Endometrium (tissue), 2 donors: ENCODE data around the gene PPM1N.
A peak's percentile ranks its signal among the peaks of the same experiment; 100 is the strongest.

Source experiments
- FAIRE-seq: peaks from 2 replicates; lab custom pipeline; 2012; peaks lifted over from hg19 to GRCh38; lab: Jason Lieb, UNC
- donor health status: control.
- donor health status: control.

Gene PPM1N, protein sequence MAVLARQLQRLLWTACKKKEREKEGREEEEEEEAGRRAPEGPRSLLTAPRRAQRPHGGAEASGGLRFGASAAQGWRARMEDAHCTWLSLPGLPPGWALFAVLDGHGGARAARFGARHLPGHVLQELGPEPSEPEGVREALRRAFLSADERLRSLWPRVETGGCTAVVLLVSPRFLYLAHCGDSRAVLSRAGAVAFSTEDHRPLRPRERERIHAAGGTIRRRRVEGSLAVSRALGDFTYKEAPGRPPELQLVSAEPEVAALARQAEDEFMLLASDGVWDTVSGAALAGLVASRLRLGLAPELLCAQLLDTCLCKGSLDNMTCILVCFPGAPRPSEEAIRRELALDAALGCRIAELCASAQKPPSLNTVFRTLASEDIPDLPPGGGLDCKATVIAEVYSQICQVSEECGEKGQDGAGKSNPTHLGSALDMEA

DNA sequence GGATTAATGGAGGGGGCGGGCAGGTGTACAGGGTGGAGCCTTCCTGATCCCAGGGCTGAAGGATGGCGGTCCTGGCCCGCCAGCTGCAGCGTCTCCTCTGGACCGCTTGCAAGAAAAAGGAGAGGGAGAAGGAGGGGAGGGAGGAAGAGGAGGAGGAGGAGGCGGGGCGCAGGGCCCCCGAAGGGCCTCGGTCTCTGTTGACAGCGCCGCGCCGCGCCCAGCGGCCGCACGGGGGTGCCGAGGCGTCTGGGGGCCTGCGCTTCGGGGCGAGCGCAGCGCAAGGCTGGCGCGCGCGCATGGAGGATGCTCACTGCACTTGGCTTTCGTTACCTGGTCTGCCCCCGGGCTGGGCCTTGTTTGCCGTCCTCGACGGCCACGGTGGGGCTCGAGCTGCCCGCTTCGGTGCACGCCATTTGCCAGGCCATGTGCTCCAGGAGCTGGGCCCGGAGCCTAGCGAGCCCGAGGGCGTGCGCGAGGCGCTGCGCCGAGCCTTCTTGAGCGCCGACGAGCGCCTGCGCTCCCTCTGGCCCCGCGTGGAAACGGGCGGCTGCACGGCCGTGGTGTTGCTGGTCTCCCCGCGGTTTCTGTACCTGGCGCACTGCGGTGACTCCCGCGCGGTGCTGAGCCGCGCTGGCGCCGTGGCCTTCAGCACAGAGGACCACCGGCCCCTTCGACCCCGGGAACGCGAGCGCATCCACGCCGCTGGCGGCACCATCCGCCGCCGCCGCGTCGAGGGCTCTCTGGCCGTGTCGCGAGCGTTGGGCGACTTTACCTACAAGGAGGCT lies at the start of gene PPM1N:
TSS of gene PPM1N (plus strand) at position 33 of the 785 bp plus-strand sequence. CDS start at position 63, 30 bp downstream.
- FAIRE-seq: no peak

DNA sequence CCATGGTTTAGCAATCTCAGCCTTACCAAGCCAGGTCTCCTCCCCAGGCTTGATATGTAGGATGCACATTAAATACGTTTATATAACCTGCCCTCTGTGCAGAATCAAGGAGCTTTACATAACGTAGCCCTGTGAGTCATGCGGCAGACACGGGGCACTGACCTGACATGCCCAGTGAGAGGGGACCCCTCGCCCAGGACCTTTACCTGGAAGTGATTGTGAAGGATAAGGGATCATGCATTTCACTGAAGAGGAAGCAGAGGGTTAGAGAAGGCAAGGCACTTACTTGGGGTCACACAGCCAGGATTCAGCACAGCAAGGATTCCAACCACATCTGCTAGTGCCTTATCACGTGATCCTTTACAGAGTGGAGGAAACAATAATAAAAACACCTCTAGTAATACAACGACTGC lies 49.4 kb upstream of the PPM1N start:
- no peak for FAIRE-seq

DNA sequence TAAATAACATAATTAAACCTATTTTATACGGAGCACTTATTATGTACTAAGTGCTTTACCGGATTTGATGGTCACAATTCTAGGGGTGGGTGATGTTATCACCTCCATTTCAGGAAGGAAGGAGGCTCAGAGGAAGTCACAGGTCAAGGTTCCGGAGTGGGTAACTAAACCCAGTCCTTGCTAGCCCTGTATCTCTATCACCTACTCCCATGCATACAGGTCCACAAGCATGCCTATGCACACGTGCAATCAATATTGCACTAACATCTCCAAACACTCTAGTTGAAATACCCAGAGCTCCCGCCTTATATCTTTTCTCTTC lies 48.3 kb upstream of the PPM1N start:
- no peak for FAIRE-seq

DNA sequence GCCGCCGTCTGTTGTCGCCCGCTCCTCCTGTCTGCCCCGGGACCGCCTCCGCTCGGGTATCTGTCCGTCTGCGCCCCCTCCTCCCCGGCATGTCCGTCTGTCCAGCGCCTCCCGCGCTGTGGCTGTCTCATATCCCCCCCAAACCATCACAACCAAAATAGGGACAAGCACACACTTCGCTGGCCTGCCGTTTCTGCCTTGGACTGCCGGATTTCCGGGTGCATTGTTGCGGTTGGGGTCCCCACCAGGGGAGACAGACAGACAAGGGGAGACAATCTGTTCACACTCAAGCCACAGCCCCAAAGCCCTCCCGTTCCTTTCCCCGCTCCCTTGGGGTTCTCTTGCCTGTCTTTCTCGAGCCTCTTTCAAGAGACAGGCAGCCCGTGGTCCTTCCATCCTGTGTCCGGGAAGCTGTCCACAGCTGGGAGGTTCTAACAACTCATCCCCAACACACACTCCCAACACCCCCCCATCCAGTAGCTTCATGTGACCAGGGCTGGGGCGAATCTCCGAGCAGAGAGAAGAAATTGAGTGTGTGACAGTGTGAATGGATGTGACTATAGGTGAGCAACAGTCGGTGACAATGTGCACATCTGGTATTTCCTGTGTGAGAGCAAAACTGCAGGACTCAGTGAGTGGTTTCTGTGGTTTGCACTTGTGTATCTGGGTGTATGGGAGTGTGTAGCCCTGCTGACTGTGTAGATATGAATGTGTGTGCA lies 47.0 kb upstream of the PPM1N start:
- no peak for FAIRE-seq

DNA sequence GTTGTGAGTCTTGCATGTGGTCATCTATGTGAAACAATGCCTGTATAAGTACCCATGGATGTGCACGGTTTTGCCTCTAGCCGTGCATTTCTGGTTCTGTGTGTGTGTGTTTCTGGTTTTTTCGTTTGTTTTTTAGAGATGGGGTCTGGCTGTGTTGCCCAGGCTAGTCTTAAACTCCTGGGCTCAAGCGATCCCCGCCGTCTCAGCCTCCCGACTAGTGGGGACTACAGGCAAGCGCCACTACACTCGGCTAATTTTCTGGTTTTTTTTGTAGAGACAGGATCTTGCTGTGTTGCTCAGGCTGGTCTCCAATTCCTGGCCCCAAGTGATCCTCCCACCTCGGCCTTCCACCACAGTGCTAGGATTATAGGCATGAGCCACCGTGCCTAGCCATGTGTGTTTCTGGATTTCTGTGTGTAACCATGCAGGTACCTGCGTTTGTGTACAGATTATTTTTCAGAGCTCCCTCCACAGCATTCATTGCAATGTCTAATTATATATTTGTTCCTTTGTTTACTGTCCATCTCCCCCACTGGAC lies 46.3 kb upstream of the PPM1N start:
- FAIRE-seq: no peak

DNA sequence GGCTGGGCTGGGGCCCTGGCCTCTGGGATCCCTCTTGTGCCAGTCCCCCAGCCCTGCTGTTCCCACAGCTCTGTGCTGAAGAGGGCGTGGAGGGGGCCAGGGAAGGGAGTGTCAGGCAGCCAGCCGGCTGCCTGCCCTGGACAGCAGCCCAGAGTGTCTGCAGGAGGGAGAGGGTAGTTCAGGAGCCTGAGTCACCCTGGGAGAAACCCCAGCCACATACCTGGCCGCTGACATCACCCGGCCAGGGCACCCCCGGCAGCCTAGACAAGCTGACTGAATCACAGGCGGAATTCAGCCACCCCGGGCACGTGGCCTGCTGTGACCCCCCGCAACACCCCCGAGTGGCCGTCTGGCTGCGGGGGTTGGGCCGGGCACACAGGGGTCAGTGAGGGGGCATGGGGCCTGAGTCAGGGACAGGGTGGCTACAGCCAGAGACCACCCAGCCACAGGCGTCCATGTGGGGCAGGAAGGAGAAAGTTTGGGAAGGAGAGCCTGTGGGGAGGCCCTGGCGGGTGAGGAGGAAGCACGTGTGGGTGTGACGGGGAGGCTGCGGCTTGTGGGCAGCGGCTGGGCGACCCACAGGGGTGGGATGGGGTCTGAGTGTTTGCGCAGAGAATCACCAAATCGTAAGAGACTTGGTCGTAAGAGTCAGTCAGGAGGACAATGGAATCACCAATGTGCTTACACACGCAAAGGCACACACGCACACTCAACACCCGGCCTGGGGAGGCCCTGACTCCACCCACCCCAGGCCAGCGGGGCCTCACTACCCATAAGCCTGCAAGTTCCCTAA lies 42.3 kb upstream of the PPM1N start:
- no peak for FAIRE-seq

DNA sequence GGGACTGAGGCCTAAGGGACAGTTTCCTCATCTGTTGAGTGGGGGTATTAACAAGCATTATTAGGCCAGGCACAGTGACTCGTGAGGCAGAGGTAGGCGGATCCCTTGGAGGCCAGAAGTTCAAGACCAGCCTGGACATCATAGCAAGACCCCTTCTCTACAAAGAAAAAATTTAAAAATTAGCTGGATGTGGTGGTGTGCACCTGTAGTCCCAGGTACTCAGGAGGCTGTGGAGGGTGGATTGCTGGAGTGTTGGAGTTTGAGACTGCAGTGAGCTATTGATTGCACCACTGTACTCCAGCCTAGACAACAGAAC lies 41.8 kb upstream of the PPM1N start:
- no peak for FAIRE-seq

DNA sequence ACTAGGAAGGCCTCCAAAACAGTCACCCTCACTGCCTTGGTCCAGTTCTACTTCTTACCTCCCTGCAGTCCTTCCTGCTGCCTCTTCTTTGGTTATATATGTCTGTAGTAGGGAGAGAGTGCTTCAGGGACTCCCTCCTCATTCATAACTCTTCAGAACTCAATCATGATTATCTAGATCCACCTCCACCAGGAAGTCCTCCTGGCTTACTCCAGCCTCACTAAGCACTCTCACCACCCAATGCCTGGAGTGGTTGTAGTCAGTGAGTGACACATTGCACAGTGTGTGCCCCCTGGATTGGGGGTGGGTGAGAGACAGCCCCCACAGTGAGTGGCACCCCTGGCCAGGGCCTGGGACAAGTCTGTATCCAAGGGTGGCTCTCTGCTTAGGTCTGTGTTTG lies 40.5 kb upstream of the PPM1N start:
- no peak for FAIRE-seq

DNA sequence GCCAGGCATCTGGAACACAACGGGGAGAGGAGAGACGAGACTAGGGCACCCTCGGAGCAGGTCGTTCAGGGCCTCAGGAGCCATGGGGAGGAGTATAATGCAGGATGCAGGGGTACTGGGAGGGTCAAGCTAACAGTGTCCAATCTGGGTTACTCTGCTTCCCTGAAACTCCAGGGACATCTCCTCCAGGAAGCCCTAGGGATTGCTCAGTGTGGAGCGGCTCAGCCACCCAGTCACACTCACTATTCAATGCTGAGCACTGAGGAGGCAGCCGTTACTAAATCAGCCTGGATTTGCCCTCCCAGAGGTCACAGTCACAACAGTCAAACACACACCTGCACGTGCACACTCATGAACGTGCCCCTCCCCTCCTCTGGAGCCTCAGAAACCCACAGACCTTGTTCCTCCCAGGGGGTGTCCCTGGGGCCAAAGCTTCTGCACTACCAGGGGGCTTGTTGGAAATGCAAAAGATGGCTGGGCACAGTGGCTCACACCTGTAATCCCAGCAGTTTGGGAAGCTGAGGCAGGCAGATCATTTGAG lies 37.4 kb upstream of the PPM1N start:
- no peak for FAIRE-seq

DNA sequence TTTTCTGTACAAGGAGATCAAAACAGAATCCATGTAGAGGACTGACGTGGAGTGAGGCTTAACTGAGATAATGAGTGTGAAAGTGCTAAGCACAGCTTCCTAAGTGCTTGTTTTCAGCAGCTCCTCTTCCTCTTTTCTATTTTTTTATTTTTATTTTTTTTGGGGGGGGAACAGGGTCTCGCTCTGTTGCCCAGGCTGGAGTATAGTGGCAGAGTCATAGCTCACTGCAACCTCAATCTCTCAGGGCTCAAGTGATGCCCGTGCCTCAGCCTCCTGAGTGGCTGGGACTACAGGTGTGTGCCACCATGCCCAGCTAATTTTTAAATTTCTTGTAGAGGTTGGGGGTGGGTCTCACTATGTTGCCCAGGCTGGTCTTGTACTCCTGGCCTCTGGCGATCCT lies 36.1 kb upstream of the PPM1N start:
- FAIRE-seq: no peak

DNA sequence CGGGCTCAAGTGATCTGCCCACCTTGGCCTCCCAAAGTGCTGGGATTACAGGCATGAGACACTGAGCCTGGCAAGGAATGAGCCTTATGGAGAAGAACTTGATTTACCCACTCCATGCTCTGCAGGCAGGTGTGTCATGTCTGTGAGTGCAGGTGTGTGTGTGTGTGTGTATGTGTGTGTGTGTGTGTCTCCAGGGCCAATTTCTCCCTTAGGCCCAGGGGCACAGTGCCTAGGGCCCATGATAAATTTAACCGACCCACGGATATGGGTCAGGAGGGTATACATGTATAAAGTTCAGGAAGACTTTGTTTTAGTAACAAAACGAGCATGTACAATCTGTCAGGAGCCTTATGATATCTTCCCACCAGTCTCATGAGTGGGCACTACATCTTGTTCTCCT lies 35.0 kb upstream of the PPM1N start:
- no peak for FAIRE-seq

DNA sequence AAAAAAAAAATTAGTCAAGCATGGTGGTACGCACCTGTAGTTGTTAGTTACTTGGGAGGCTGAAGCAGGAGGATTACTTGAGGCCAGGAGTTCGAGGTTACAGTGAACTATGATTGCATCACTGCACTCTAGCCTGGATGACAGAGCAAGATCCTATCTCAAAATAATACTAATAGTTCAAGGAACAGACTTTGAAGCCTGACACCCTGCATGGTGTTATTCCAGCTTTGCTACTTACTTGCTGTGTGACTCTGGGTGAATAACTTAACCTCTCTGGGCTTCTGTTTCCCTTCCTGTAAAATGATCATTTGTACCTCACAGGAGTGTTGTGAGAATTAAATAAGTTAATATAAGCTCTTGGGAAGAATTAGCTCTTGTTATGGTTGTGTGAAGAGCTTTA lies 34.0 kb upstream of the PPM1N start:
- FAIRE-seq: no peak

DNA sequence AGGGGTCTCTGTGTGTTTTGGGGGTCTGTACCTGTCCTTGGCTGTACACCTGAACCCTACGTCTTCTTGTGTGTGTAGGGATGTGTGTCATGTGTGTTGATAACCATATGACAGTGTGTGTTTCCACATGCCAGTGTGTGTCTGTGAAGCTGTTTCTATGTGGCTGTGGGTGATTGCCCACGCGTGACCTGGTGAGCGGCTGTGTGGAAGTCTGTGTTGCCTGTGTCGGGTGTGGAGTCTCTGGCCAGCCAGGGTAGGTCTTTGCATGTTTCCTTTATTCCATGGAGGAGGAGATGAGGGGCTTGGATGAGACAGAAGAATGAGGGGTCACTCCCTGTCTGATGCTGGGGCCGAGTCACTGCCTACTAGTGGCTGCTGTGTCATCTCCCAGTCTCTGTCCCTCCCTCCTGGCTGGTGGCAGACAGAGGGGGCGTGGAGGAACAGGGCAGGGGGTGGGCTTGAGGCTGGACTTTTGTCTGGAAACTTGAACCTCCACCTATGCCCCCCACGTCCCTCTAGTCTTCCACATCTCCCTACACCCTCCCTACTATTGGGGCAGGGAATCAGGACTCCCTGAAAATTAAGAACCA lies 33.3 kb upstream of the PPM1N start:
- FAIRE-seq: no peak

DNA sequence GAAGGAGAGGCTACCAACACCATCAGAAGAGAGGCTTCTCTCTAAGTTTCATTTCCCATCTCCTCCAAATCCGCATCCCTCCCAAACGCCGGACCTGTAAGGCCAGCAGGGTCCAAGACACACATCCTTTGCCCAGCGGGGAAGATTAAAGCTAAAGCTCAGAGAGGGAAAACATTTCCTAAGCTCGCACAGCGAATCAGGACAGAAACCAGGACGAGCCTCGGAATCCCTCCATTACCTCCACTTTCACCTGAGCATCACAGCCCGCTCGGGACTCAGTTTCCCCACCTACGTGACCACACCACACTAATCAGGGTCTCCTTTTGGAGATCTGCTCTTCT lies 31.2 kb upstream of the PPM1N start:
- FAIRE-seq: no peak

DNA sequence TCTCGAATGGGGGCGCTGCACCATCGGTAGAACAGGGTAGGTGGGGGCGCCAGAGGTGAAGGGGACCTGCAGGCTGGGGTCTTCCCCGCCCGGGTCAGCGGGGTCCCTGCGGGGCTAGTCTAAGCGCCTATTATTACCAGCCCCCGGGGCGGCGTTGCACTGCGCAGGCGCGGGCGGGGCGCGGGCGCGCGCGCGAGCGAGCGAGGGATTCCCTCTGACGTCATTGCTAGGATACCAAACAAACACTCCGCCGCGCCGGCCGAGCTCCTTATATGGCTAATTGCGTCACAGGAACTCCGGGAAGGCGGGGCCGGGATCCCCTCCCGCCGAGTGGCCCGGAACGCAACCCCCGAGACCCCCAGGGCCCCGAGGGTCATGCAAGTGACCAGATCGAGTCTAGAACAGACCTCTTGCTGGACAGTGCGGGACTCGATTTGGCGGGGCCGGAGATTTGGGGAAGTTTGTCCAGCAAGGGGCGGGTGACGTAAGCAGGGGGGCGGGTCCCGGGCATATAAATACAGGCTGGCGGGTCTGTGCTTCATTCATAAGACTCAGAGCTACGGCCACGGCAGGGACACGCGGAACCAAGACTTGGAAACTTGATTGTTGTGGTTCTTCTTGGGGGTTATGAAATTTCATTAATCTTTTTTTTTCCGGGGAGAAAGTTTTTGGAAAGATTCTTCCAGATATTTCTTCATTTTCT lies 30.6 kb upstream of the PPM1N start, which contains the start of gene FOSB:
TSS of gene FOSB (plus strand) at position 541 of the 703 bp plus-strand sequence. CDS start 591 bp downstream, outside the sequence.
- FAIRE-seq: no peak

DNA sequence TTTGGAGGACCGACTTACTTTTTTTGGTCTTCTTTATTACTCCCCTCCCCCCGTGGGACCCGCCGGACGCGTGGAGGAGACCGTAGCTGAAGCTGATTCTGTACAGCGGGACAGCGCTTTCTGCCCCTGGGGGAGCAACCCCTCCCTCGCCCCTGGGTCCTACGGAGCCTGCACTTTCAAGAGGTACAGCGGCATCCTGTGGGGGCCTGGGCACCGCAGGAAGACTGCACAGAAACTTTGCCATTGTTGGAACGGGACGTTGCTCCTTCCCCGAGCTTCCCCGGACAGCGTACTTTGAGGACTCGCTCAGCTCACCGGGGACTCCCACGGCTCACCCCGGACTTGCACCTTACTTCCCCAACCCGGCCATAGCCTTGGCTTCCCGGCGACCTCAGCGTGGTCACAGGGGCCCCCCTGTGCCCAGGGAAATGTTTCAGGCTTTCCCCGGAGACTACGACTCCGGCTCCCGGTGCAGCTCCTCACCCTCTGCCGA lies 30.0 kb upstream of the PPM1N start:
- FAIRE-seq: no peak

DNA sequence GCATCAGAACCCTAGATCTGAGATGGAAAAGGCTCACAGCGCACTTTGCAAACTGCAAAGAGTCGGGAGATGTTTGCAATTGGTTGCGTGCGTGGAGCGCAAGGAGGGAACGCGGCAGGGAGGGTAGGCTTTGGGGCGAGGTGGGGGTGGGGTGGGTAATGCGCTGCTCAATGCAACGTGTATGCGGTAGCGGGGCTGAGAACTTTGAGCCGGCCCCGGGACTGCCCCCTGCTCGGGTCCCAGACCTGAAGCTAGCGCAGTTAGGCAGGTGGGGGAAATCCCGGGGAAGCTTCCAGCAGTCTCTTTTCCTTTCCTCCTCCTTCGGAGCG lies 29.5 kb upstream of the PPM1N start:
- no peak for FAIRE-seq

DNA sequence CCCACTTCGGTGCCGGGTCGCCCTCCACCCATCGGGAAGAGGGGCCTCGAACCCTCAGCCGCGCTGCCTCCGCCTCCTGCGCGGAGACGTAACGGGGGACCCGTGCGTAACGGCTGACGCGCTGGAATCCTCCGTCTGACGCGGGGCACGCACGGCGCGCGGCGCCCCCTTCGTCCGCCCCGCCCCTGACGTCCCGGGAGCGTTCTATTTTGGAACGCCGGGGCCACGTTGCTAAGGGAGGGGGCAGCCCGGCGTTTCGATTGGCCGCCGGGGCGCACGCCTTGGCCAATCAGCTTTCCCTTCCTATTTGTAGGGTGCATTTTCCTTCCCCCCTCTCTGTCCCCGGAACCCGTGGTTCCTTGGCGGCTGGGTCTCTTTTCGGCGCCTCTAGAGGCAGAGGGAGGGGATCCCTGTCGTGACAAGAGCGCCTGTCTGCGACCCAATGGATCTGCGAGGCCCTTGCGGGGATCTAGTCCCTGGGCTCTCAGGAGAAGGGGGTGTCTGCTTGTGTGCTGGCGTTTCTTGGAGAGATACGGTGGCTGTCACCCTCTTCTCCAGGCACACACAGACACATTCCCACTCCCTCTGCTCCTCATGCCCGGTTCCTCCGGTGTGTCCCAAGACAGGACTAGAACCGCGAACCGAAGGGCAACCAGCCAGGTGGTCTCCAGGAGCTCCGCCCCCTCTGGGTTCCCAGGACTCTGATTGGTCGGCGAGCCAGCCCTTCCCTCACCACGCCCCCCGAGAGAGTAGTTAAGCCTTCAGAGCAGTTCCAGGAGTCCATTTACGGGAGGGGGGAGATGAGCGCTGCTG lies 28.9 kb upstream of the PPM1N start:
- peak; percentile 91 for FAIRE-seq

DNA sequence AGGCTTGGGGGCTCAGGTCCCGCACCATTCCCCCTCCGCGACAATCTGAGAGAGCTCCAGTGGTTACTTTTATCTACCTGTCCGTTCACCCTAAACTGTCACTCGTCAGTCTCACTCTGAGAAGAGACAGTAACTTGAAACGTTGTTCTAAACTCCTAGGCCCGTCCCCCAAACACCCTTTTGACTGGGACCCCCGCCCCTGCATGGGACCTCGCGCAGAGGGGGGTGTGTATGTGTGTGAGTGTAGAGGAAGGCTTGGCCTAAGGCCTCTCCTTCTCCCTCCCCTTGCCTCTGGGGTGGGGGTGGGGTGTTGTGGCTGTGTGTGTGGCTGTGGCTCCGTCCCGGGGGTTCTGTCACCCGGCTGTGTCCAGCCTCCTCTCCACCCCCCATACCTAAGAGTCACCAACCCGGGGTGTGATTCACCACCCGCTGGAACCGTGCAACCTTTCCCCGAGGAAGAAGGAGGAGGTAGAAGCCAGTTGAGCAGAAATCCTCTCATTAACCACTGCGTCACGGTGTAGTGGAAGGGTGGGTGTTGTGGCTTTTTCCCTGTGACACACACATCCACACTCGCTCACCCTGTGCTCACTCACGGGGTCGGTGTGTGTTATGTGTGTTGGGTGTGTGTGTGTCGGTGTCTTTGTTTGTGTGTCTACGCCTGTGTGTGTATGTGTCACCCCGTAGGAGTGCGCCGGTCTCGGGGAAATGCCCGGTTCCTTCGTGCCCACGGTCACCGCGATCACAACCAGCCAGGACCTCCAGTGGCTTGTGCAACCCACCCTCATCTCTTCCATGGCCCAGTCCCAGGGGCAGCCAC lies 28.1 kb upstream of the PPM1N start:
- FAIRE-seq: no peak
